AG04449 (cell line): ENCODE results near the gene ITFG1.

Experiments
- CTCF ChIA-PET: fragments of 350-600 bp; formaldehyde crosslinking; extraction: SDS; loops from one replicate; lab custom pipeline; 2021; ENCODE audit warnings: antibody characterized with exemption; lab: Yijun Ruan, JAX
- POLR2A ChIA-PET: fragments of 400-600, 350-600 bp; formaldehyde crosslinking; extraction: SDS; loops from one replicate; lab custom pipeline; 2020; ENCODE audit warnings: antibody characterized with exemption, inconsistent platforms; lab: Yijun Ruan, JAX
- DNase-seq: peaks from one replicate; pipeline ENCODE4 v3.0.0-alpha.2; 2010; ENCODE audit warnings: low read depth, low spot score
- H3K4me3 ChIP-seq: 2 replicates; pipeline ENCODE4 v1.5.1; 2011; ENCODE audit warnings: low read depth, mild to moderate bottlenecking, control low read depth, low read length
- CTCF ChIP-seq: IDR thresholded peaks from one replicate; pipeline ENCODE4 v1.5.1; 2011; ENCODE audit warnings: mild to moderate bottlenecking, moderate library complexity, low read length, control low read depth, inconsistent platforms; ENCODE audit not compliant: insufficient read depth; ENCODE audit errors: missing control alignments

ITFG1 gene

GRCh38 chr16:47250983-47251382, 209.9 kb downstream of the ITFG1 start:
- CTCF ChIA-PET: interaction anchor here (0.8 to 2.5 kb wide), 2 partner anchors 11 to 914 kb away, joined by 3 to 10 read pairs; no protein-coding TSS in a partner anchor
- POLR2A ChIA-PET: no interaction called here
- DNase-seq: no peak
- no peak overlapping the region for H3K4me3 ChIP-seq
- no peak for TF ChIP-seq CTCF

GRCh38 chr16:47247690-47248089, 213.2 kb downstream of the ITFG1 start:
- POLR2A ChIA-PET: no interaction called here
- CTCF ChIA-PET: interaction anchor here (1.0 kb wide), 1 partner anchor 11 kb away, joined by 4 read pairs; no protein-coding TSS in a partner anchor
- DNase-seq: no peak
- no peak for TF ChIP-seq CTCF
- H3K4me3 ChIP-seq: no peak overlapping the region

- ChIA-PET POLR2A (no interaction called here), CTCF (no interaction called here)
- H3K4me3 ChIP-seq: no peak overlapping the region
- no peak for TF ChIP-seq CTCF
- DNase-seq: no peak
These were observed 216.7 kb downstream of the ITFG1 start for GRCh38 chr16:47244206-47244605.

- no peak for TF ChIP-seq CTCF
- POLR2A ChIA-PET: no interaction called here
- no peak overlapping the region for H3K4me3 ChIP-seq
- CTCF ChIA-PET: no interaction called here
- no peak for DNase-seq
These were observed 219.8 kb downstream of the ITFG1 start for GRCh38 chr16:47241061-47241460.

- ChIA-PET POLR2A (no interaction called here), CTCF (no interaction called here)
- no peak for DNase-seq
- no peak for TF ChIP-seq CTCF
- no peak overlapping the region for H3K4me3 ChIP-seq
These were observed 224.1 kb downstream of the ITFG1 start for GRCh38 chr16:47236716-47237115.

- H3K4me3 ChIP-seq: no peak overlapping the region
- TF ChIP-seq CTCF: no peak
- ChIA-PET POLR2A (no interaction called here), CTCF (interaction anchor here (0.8 kb wide), 1 partner anchor 26 kb away, joined by 3 read pairs; no protein-coding TSS in a partner anchor)
- no peak for DNase-seq
These were observed 230.6 kb downstream of the ITFG1 start for GRCh38 chr16:47230296-47230695.
